ENCODE results near the gene JOSD1.

JOSD1 gene

GRCh38 chr22:38700789-38701628, at the start of gene JOSD1:
JOSD1 (minus strand) TSS chr22:38700943; CDS start chr22:38699987, 956 bp downstream.
- DNase-seq (ENCODE audit: low read depth), result peak; percentile 73

GRCh38 chr22:38750104-38750503, 49.4 kb upstream of the JOSD1 start:
- no peak for DNase-seq (ENCODE audit: low read depth)

- no peak for DNase-seq (ENCODE audit: low read depth)
Measured at GRCh38 chr22:38748487-38749136, 47.9 kb upstream of the JOSD1 start.

GRCh38 chr22:38745676-38746460, 45.1 kb upstream of the JOSD1 start:
- DNase-seq (ENCODE audit: low read depth), result no peak

- DNase-seq (ENCODE audit: low read depth), result no peak
Measured at GRCh38 chr22:38744981-38745380, 44.2 kb upstream of the JOSD1 start.

GRCh38 chr22:38742176-38742942, 41.6 kb upstream of the JOSD1 start:
- no peak for DNase-seq (ENCODE audit: low read depth)

- DNase-seq (ENCODE audit: low read depth), result no peak
Measured at GRCh38 chr22:38741576-38741975, 40.8 kb upstream of the JOSD1 start.

GRCh38 chr22:38741166-38741565, 40.4 kb upstream of the JOSD1 start:
- DNase-seq (ENCODE audit: low read depth), result no peak

GRCh38 chr22:38740754-38741153, 40.0 kb upstream of the JOSD1 start:
- no peak for DNase-seq (ENCODE audit: low read depth)

- DNase-seq (ENCODE audit: low read depth), result no peak
Measured at GRCh38 chr22:38740116-38740723, 39.5 kb upstream of the JOSD1 start.

GRCh38 chr22:38739300-38740055, 38.7 kb upstream of the JOSD1 start:
- DNase-seq (ENCODE audit: low read depth), result no peak

- DNase-seq (ENCODE audit: low read depth), result no peak
Measured at GRCh38 chr22:38738475-38739070, 37.8 kb upstream of the JOSD1 start.

GRCh38 chr22:38737302-38738060, 36.7 kb upstream of the JOSD1 start:
- no peak for DNase-seq (ENCODE audit: low read depth)

- no peak for DNase-seq (ENCODE audit: low read depth)
Measured at GRCh38 chr22:38736257-38736570, 35.5 kb upstream of the JOSD1 start.

GRCh38 chr22:38735465-38736256, 34.9 kb upstream of the JOSD1 start:
- DNase-seq (ENCODE audit: low read depth), result no peak

GRCh38 chr22:38735126-38735464, 34.4 kb upstream of the JOSD1 start:
- DNase-seq (ENCODE audit: low read depth), result no peak

GRCh38 chr22:38734421-38735100, 33.8 kb upstream of the JOSD1 start:
- no peak for DNase-seq (ENCODE audit: low read depth)

- no peak for DNase-seq (ENCODE audit: low read depth)
Measured at GRCh38 chr22:38733724-38734381, 33.1 kb upstream of the JOSD1 start.

Data from HS-5 (cell line).